SK-N-SH (cell line): ENCODE data around the gene WDHD1. TPM values are rescaled to one million over a fixed set of nuclear protein-coding genes. Genes with fewer than 3 reads are reported as not detected.
A peak's percentile ranks its signal among the peaks of the same experiment; 100 is the strongest.

Experiments used
- CTCF ChIA-PET: fragments of 300-600, 350-600 bp; formaldehyde crosslinking; extraction: SDS; loops from one replicate; lab custom pipeline; 2021; lab: Yijun Ruan, JAX
- POLR2A ChIA-PET: fragments of 350-600 bp; sonication (Branson Sonifier 250); formaldehyde crosslinking; extraction: SDS; loops from one replicate; lab custom pipeline; 2020; ENCODE audit warnings: antibody characterized with exemption, inconsistent platforms; lab: Yijun Ruan, JAX
- DNase-seq: peaks from one replicate; pipeline ENCODE4 v3.0.0; 2012
- H2AFZ ChIP-seq: fragments of 200-600 bp; sonication (generic); 2 replicates; pipeline ENCODE4 v1.8.1; 2016; ENCODE audit warnings: antibody characterized with exemption, mild to moderate bottlenecking, low read depth
- H3F3A ChIP-seq: fragments of 200-600 bp; sonication (generic); replicated peaks from 2 replicates; pipeline ENCODE3; 2016; ENCODE audit warnings: antibody characterized with exemption, mild to moderate bottlenecking; ENCODE audit not compliant: insufficient read depth
- H3K27ac ChIP-seq, 2 experiments: fragments of 200-500 bp in 1 of 2; fragments of 200-600 bp in 1 of 2; sonication (Bioruptor generic) in 1 of 2; sonication (generic), shearing (Covaris generic) in 1 of 2; 2 replicates each; pipeline versions ENCODE4 v1.5.1 to v1.6.1; 2014 to 2016; ENCODE audit warnings: low read depth in 2 of 2, inconsistent platforms in 1 of 2, low read length in 1 of 2, mild to moderate bottlenecking in 1 of 2, mixed read lengths in 1 of 2
- H3K27me3 ChIP-seq: fragments of 200-600 bp; sonication (generic), shearing (Covaris generic); 2 replicates; pipeline ENCODE4 v1.6.1; 2016; ENCODE audit warnings: mixed run types; ENCODE audit not compliant: insufficient read depth
- H3K36me3 ChIP-seq, 2 experiments: fragments of 200-500 bp in 1 of 2; fragments of 200-600 bp in 1 of 2; sonication (Bioruptor generic) in 1 of 2; sonication (generic) in 1 of 2; replicated peaks in 1 of 2; 2 replicates each; pipeline versions ENCODE3 to v1.5.1; 2014 to 2016; ENCODE audit warnings: low read length in 1 of 2, mild to moderate bottlenecking in 1 of 2; ENCODE audit not compliant: insufficient read depth in 2 of 2, control insufficient read depth in 1 of 2
- H3K4me1 ChIP-seq, 2 experiments: fragments of 200-500 bp in 1 of 2; fragments of 200-600 bp in 1 of 2; sonication (Bioruptor generic) in 1 of 2; sonication (generic), shearing (Covaris generic) in 1 of 2; 2 replicates each; pipeline versions ENCODE4 v1.5.1 to v1.6.1; 2014 to 2016; ENCODE audit warnings: low read depth in 1 of 2, low read length in 1 of 2, mixed run types in 1 of 2; ENCODE audit not compliant: insufficient read depth in 2 of 2, control insufficient read depth in 1 of 2
- H3K4me2 ChIP-seq: fragments of 200-600 bp; sonication (generic), shearing (Covaris generic); 2 replicates; pipeline ENCODE4 v1.6.1; 2017; ENCODE audit warnings: mixed run types
- H3K4me3 ChIP-seq, 2 experiments: fragments of 200-500 bp in 1 of 2; fragments of 200-600 bp in 1 of 2; sonication (Bioruptor generic) in 1 of 2; sonication (generic), shearing (Covaris generic) in 1 of 2; 2 replicates each; pipeline versions ENCODE4 v1.5.1 to v1.8.1; 2014 to 2016; ENCODE audit warnings: low read depth in 2 of 2, inconsistent platforms in 1 of 2, low read length in 1 of 2, mild to moderate bottlenecking in 1 of 2, mixed read lengths in 1 of 2, moderate library complexity in 1 of 2
- H3K79me2 ChIP-seq: fragments of 200-600 bp; sonication (generic); 2 replicates; pipeline ENCODE4 v1.8.1; 2017; ENCODE audit warnings: mild to moderate bottlenecking; ENCODE audit not compliant: insufficient read depth
- H3K9ac ChIP-seq: fragments of 200-600 bp; sonication (generic); 2 replicates; pipeline ENCODE4 v1.6.1; 2017; ENCODE audit warnings: mixed run types
- H3K9me2 ChIP-seq: fragments of 200-600 bp; sonication (generic); 2 replicates; pipeline ENCODE4 v1.6.1; 2017; ENCODE audit warnings: mixed run types
- H3K9me3 ChIP-seq: fragments of 200-600 bp; sonication (generic); 2 replicates; pipeline ENCODE4 v1.6.1; 2017; ENCODE audit warnings: mixed run types, mild to moderate bottlenecking, moderate library complexity
- H4K20me1 ChIP-seq: fragments of 200-600 bp; sonication (generic); 2 replicates; pipeline ENCODE4 v1.6.1; 2017; ENCODE audit warnings: mild to moderate bottlenecking, mixed run types; ENCODE audit not compliant: insufficient read depth
- CHD2 ChIP-seq: fragments of 150-350 bp; IDR thresholded peaks from 2 replicates; pipeline ENCODE4 v1.6.1; 2018; ENCODE audit warnings: low read length; ENCODE audit not compliant: partially characterized antibody
- IRF3 ChIP-seq: fragments of 150-350 bp; IDR thresholded peaks from 2 replicates; pipeline ENCODE4 v1.6.1; 2016; ENCODE audit warnings: mild to moderate bottlenecking, low read depth, low read length
- NRF1 ChIP-seq: IDR thresholded peaks from 2 replicates; pipeline ENCODE4 v1.6.1; 2012; ENCODE audit warnings: low read depth, mild to moderate bottlenecking, low read length
- PBX3 ChIP-seq: IDR thresholded peaks from 2 replicates; pipeline ENCODE4; 2012
- RXRA ChIP-seq: IDR thresholded peaks from 2 replicates; pipeline ENCODE4 v1.4.0; 2012; ENCODE audit warnings: low read depth, mild to moderate bottlenecking, borderline replicate concordance
- TAF1 ChIP-seq: IDR thresholded peaks from 2 replicates; pipeline ENCODE4 v1.6.1; 2012; ENCODE audit warnings: low read depth, mild to moderate bottlenecking, low read length, moderate library complexity, borderline replicate concordance
- USF1 ChIP-seq: IDR thresholded peaks from 2 replicates; pipeline ENCODE4 v1.4.0; 2012; ENCODE audit warnings: low read depth, borderline replicate concordance
- YY1 ChIP-seq: IDR thresholded peaks from 2 replicates; pipeline ENCODE4 v1.4.0; 2012; ENCODE audit warnings: low read depth, mild to moderate bottlenecking
- WGBS: methylation state at CpG from one replicate; pipeline ENCODE4 v1.1.6; 2017; ENCODE audit warnings: low lambda C conversion rate; 5-methylcytosine and 5-hydroxymethylcytosine counted together
- polyA plus RNA-seq, 3 experiments: library from polyadenylated mRNA; depleted of rRNA; stranded (reverse); fragments of >200 nt; gene quantifications; 2 replicates each; pipeline ENCODE4 v1.2.3, GENCODE V29; 2012
- TF ChIP-seq, protein P1 (sequence below): fragments of 150-350 bp; IDR thresholded peaks from 2 replicates; pipeline ENCODE4 v1.6.1; 2017; ENCODE audit warnings: antibody characterized with exemption, low read length, low read depth, borderline replicate concordance

The WDHD1 gene
- polyA plus RNA-seq, 1 of the 3 experiments (the other 2 are of a cell fraction) = 2.9 TPM

- H3K79me2 ChIP-seq = peaks cover 28% of the 10 kb centered on the region
- no peaks in the 10 kb centered on the region for H3K9me2 ChIP-seq
- H4K20me1 ChIP-seq = no peaks in the 10 kb centered on the region
- no peak overlapping the region for H3K9ac ChIP-seq
- H3F3A ChIP-seq = no peaks in the 10 kb centered on the region
- H3K4me1 ChIP-seq = no peaks in the 10 kb centered on the region
- ChIA-PET CTCF (no interaction called here), POLR2A (interaction anchor here (2.3 kb wide), 1 partner anchor 12 kb away, joined by 6 read pairs; the partner anchor contains the start of genes SOCS4 and WDHD1)
- no peak for DNase-seq
- no peaks in the 10 kb centered on the region for H3K27me3 ChIP-seq
- H2AFZ ChIP-seq = no peak overlapping the region
- H3K9me3 ChIP-seq = no peaks in the 10 kb centered on the region
- WGBS = 75% methylated on average over 2 of the region's 2 CpGs
- no peak for TF ChIP-seq USF1
- H3K27ac ChIP-seq = no peak overlapping the region
- H3K4me2 ChIP-seq = no peak overlapping the region
- no peak overlapping the region for H3K4me3 ChIP-seq
- peaks cover 0 to 14% of the 10 kb centered on the region in 2 experiments for H3K36me3 ChIP-seq
Observed at GRCh38 chr14:55015006-55015405, 11.9 kb downstream of the WDHD1 start.

DNA sequence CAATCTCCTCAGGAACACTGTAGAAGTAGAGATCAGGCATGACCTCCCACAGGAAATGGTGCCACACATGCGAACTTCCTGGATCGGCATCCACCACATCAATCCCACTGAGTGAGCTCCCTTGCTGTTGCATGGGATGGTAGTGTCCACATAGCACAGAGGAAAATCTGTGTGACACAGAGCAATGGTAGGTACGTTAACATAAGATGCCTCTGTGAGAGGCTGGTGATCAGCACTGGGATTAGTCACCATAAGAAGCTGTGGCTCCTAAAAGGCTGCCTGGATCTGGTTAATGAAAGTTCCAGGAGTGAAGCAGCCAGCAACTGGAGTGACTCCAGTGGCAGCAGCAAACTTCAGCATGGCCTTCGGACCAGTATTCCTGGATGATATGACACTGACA lies 21.8 kb downstream of the WDHD1 start:
- no peak overlapping the region for H3K27ac ChIP-seq
- no peak overlapping the region for H3K4me2 ChIP-seq
- H3K79me2 ChIP-seq = no peaks in the 10 kb centered on the region
- DNase-seq = no peak
- TF ChIP-seq TAF1 (no peak), RXRA (no peak), YY1 (no peak), IRF3 (no peak), CHD2 (no peak), PBX3 (no peak), NRF1 (no peak)
- TF ChIP-seq, protein P1, sequence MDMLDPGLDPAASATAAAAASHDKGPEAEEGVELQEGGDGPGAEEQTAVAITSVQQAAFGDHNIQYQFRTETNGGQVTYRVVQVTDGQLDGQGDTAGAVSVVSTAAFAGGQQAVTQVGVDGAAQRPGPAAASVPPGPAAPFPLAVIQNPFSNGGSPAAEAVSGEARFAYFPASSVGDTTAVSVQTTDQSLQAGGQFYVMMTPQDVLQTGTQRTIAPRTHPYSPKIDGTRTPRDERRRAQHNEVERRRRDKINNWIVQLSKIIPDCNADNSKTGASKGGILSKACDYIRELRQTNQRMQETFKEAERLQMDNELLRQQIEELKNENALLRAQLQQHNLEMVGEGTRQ = no peak
- ChIA-PET POLR2A (interaction anchor here (0.6 kb wide), 1 partner anchor 35 kb away, joined by 6 read pairs; no protein-coding TSS in a partner anchor), CTCF (interaction anchor here (0.6 to 1.1 kb wide), 2 partner anchors 23 to 232 kb away, joined by 3 to 4 read pairs; no protein-coding TSS in a partner anchor)
- H3K4me3 ChIP-seq = no peak overlapping the region
- no peaks in the 10 kb centered on the region for H4K20me1 ChIP-seq
- H3K9me2 ChIP-seq = peaks cover 3% of the 10 kb centered on the region; the same call in 1 of the 2 replicates
- 92% methylated on average over 3 of the region's 4 CpGs for WGBS
- no peak overlapping the region for H3K9ac ChIP-seq
- no peaks in the 10 kb centered on the region for H3K27me3 ChIP-seq
- no peaks in the 10 kb centered on the region for H3K9me3 ChIP-seq
- 0 out of 2 replicates have a peak overlapping the region, but pooled peaks have one; percentile 9 for H2AFZ ChIP-seq
- peaks cover 5% of the 10 kb centered on the region for H3F3A ChIP-seq
- H3K4me1 ChIP-seq = no peaks in the 10 kb centered on the region
- peaks cover 13 to 28% of the 10 kb centered on the region in 2 experiments for H3K36me3 ChIP-seq
